Colonic mucosa (tissue), 4 donors: ENCODE results near the gene COL1A2. TPM values are rescaled to one million over a fixed set of nuclear protein-coding genes. Genes with fewer than 3 reads are reported as not detected.

Experiments
- DNase-seq: peaks from one replicate; pipeline ENCODE4 v3.0.0-alpha.2; 2020
- H3K27ac ChIP-seq: fragments of 200-600 bp; one replicate; pipeline ENCODE4 v1.8.0; 2021
- H3K27me3 ChIP-seq: fragments of 200-600 bp; one replicate; pipeline ENCODE4 v1.8.0; 2021
- H3K36me3 ChIP-seq: fragments of 200-600 bp; one replicate; pipeline ENCODE4 v1.8.0; 2021
- H3K4me1 ChIP-seq: fragments of 200-600 bp; one replicate; pipeline ENCODE4 v1.8.0; 2021; ENCODE audit warnings: mild to moderate bottlenecking
- H3K4me3 ChIP-seq: fragments of 200-600 bp; one replicate; pipeline ENCODE4 v1.8.0; 2021
- H3K9ac ChIP-seq, 2 donors: one replicate each; pipeline ENCODE4 v1.7.0; 2013; ENCODE audit warnings: control low read depth in 2 of 2, low read depth in 2 of 2, low read length in 2 of 2
- H3K9me3 ChIP-seq: fragments of 200-600 bp; one replicate; pipeline ENCODE4 v1.8.0; 2021
- intact Hi-C: fragments of 100-400 bp; cut with DNase I; formaldehyde crosslinking; loops from one replicate; pipeline ENCODE4 v1.14.1; 2022
- total RNA-seq, 2 donors: library from RNA; stranded (reverse); fragmentation: NEBNext Ultra II Directional in 1 of 2; extraction: Animal tissue kit (Norgen Biotek cat#: 25700) in 1 of 2; gene quantifications; one replicate each; pipeline ENCODE4 v1.2.1, GENCODE V29; 2021
- TF ChIP-seq, protein P1 (sequence below): fragments of 200-600 bp; IDR thresholded peaks from one replicate; pipeline ENCODE4 v1.8.0; 2022; ENCODE audit warnings: antibody characterized with exemption, mild to moderate bottlenecking
- donor health status: healthy.
- donor health status: DM: no; HTN: no; CAD: no.
- donor health status: DM: no; HTN: no; CAD: no.

COL1A2 gene
- total RNA-seq, 2 donors from 2014 or later = 55.6 to 131 TPM

DNA sequence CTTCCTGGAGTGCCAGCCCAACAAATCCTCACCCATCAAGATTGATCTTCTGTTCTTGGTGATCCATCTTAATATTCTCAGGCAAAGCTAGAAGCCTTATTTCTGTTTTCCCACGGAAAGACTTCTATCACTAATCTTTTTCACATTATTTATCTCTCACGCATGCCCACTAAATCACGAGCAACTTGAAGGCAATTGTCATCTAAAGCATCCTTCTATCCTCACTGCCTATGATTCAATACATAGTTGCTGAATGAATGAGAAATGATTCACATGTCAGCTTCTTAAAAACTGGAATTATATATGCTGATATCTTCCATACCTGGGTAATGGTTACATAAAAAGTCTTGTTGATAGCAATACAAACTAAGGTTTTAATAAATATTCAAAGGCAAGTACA is 12.6 kb upstream of the COL1A2 start:
- no peak for DNase-seq
- TF ChIP-seq, protein P1, sequence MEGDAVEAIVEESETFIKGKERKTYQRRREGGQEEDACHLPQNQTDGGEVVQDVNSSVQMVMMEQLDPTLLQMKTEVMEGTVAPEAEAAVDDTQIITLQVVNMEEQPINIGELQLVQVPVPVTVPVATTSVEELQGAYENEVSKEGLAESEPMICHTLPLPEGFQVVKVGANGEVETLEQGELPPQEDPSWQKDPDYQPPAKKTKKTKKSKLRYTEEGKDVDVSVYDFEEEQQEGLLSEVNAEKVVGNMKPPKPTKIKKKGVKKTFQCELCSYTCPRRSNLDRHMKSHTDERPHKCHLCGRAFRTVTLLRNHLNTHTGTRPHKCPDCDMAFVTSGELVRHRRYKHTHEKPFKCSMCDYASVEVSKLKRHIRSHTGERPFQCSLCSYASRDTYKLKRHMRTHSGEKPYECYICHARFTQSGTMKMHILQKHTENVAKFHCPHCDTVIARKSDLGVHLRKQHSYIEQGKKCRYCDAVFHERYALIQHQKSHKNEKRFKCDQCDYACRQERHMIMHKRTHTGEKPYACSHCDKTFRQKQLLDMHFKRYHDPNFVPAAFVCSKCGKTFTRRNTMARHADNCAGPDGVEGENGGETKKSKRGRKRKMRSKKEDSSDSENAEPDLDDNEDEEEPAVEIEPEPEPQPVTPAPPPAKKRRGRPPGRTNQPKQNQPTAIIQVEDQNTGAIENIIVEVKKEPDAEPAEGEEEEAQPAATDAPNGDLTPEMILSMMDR = no peak
- H3K4me3 ChIP-seq = no peak overlapping the region
- H3K27me3 ChIP-seq = no peaks in the 10 kb centered on the region
- no peak overlapping the region for H3K27ac ChIP-seq
- intact Hi-C loops = no loop called here
- H3K36me3 ChIP-seq = no peaks in the 10 kb centered on the region
- no peak overlapping the region for H3K9ac ChIP-seq
- no peaks in the 10 kb centered on the region for H3K4me1 ChIP-seq
- no peaks in the 10 kb centered on the region for H3K9me3 ChIP-seq

DNA sequence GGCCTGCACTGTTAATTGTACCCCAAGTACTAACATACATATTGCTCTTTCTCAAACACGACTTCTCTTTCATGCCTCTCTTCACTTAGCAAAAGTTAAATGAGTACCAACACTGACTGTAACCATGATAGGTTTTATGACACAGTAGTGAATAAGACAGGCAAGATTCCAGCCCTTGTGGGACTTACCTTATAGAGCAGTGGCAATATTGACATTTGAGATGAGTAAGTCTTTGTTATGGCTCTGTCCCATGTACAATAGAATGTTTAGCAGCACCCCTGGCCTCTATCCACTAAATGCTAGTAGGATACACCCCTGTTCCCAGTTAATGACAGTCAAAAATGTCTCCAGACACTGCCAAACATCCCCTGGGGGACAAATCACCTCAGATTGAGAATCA is 11.9 kb upstream of the COL1A2 start:
- no peaks in the 10 kb centered on the region for H3K4me1 ChIP-seq
- H3K9me3 ChIP-seq = no peaks in the 10 kb centered on the region
- H3K27me3 ChIP-seq = no peaks in the 10 kb centered on the region
- no peak for DNase-seq
- H3K4me3 ChIP-seq = no peak overlapping the region
- TF ChIP-seq, protein P1 = no peak
- H3K27ac ChIP-seq = no peak overlapping the region
- intact Hi-C loops = no loop called here
- no peaks in the 10 kb centered on the region for H3K36me3 ChIP-seq
- H3K9ac ChIP-seq = no peak overlapping the region

DNA sequence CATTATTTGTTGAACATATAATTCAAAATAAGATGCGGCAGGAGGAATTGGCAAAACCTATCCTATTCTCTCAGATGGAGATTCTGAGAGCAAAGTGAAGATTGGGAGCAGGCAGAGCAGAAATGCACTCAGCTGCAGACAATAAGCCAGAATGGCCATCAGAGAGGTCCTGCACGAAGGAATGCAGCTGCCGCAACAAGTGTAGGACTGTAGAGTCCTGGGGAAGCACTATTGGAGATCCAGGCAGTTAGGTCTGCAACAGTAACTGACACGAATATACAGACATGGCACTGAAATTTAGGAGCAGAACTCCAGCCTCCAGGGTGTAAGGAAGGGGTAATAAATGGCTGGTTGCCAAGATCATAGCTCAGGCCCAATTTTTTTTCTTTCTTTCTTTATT is 10.4 kb upstream of the COL1A2 start:
- no peaks in the 10 kb centered on the region for H3K9me3 ChIP-seq
- TF ChIP-seq, protein P1 = no peak
- DNase-seq = no peak
- intact Hi-C loops = no loop called here
- no peaks in the 10 kb centered on the region for H3K4me1 ChIP-seq
- no peaks in the 10 kb centered on the region for H3K36me3 ChIP-seq
- H3K4me3 ChIP-seq = no peak overlapping the region
- H3K27ac ChIP-seq = no peak overlapping the region
- H3K27me3 ChIP-seq = no peaks in the 10 kb centered on the region
- no peak overlapping the region for H3K9ac ChIP-seq

DNA sequence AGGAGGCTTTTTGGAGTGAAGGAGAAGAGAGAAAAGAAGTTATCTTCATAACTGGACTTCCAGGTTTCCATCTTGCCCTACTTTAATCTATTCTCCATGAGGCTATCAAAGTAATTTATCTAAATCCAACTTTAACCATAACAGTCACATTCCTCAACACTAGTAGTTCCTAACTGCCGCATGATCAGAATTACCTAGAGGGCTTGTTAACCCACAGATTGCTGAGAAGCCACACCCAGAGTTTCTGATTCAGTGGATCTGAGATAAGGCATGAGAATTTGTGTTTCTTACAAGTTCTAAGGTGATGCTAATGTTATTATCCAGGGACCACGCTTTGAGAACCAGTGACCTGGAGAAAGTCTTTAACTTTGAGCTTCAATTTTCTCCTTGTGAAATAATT is 8.3 kb upstream of the COL1A2 start:
- no peaks in the 10 kb centered on the region for H3K27me3 ChIP-seq
- H3K9me3 ChIP-seq = no peaks in the 10 kb centered on the region
- no peak overlapping the region for H3K27ac ChIP-seq
- H3K36me3 ChIP-seq = no peaks in the 10 kb centered on the region
- TF ChIP-seq, protein P1 = no peak
- DNase-seq = no peak
- H3K9ac ChIP-seq = no peak overlapping the region
- no peaks in the 10 kb centered on the region for H3K4me1 ChIP-seq
- no peak overlapping the region for H3K4me3 ChIP-seq
- intact Hi-C loops = no loop called here

DNA sequence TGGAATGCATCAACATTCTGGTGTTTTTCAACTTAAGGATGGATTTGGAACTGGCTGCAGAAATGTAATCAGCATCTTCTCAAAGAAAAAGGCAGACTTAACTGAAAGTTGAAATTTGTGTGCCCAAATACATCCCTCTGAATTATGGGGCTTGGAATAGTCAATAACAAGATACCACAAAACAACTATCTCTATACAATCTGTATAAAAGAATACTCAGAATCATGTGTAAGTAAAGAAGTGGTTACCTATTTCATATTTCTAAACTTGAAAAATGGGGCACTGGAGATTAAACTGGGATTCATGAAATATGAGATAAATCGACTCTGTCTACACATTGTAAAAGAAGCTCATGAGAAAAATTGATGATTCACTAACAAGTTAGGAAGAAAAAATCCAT is 6.2 kb upstream of the COL1A2 start:
- no peak overlapping the region for H3K27ac ChIP-seq
- no peak for DNase-seq
- H3K4me1 ChIP-seq = no peaks in the 10 kb centered on the region
- TF ChIP-seq, protein P1 = no peak
- intact Hi-C loops = no loop called here
- no peak overlapping the region for H3K4me3 ChIP-seq
- H3K9ac ChIP-seq = no peak overlapping the region
- no peaks in the 10 kb centered on the region for H3K36me3 ChIP-seq
- H3K9me3 ChIP-seq = no peaks in the 10 kb centered on the region
- no peaks in the 10 kb centered on the region for H3K27me3 ChIP-seq

DNA sequence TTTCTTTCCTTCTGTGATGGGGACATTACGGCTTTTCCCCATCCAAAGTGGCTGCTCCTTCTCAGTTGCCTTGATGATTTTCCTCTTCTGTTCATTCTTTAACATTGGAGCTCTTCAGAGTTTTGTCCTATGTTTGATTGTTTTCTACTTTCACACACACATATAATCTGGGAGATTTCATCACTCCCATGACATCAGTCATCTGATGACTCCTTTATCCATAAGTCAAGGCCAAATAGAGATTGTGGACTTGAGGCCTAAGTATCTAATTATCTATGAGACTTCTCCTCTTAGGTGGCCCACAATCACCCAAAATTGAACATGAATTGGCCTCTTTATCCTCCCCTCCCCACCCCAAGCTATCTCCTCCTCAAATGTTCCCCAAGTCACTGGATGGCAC is 5.3 kb upstream of the COL1A2 start:
- no peak overlapping the region for H3K4me3 ChIP-seq
- no peak overlapping the region for H3K9ac ChIP-seq
- TF ChIP-seq, protein P1 = no peak
- no peaks in the 10 kb centered on the region for H3K4me1 ChIP-seq
- H3K9me3 ChIP-seq = no peaks in the 10 kb centered on the region
- intact Hi-C loops = no loop called here
- no peaks in the 10 kb centered on the region for H3K27me3 ChIP-seq
- H3K36me3 ChIP-seq = no peaks in the 10 kb centered on the region
- DNase-seq = no peak
- peak overlapping the region; percentile 22 for H3K27ac ChIP-seq
